Measurements from ENCODE around the gene CD8A. TPM values are rescaled to one million over a fixed set of nuclear protein-coding genes. Genes with fewer than 3 reads are reported as not detected.

CD8A gene
- total RNA-seq, 1 donor from 2014 or later, result 17.7 TPM

- H3K27me3 ChIP-seq, result peaks cover 9% of the 10 kb centered on the region
- no peak for DNase-seq (ENCODE audit: low spot score in 2 of 2)
- H3K4me1 ChIP-seq, result peaks cover 6 to 11% of the 10 kb centered on the region in 2 donors
- no peaks in the 10 kb centered on the region for H3K9me3 ChIP-seq
- H3K27ac ChIP-seq, result no peak overlapping the region
- no peaks in the 10 kb centered on the region for H3K36me3 ChIP-seq
- no peak for TF ChIP-seq CTCF (IDR thresholded peaks at IDR 0.05)
- no peak overlapping the region for H3K4me3 ChIP-seq
- intact Hi-C loops (cut with DNase I), result no loop called here
Measured at GRCh38 chr2:86806059-86806857, 15.5 kb upstream of the CD8A start.

GRCh38 chr2:86800856-86801567 is 10.3 kb upstream of the CD8A start:
- intact Hi-C loops (cut with DNase I), result no loop called here
- no peak for DNase-seq (ENCODE audit: low spot score in 2 of 2)

GRCh38 chr2:86794861-86795260 is 4.1 kb upstream of the CD8A start:
- H3K4me1 ChIP-seq, result peaks cover 5 to 9% of the 10 kb centered on the region in 2 donors
- peaks cover 0 to 13% of the 10 kb centered on the region in 2 donors for H3K9me3 ChIP-seq
- DNase-seq (ENCODE audit: low spot score in 2 of 2), result no peak
- no peak overlapping the region for H3K4me3 ChIP-seq
- no peak overlapping the region for H3K27ac ChIP-seq
- peaks cover 14% of the 10 kb centered on the region for H3K27me3 ChIP-seq
- intact Hi-C loops (cut with DNase I), result no loop called here
- TF ChIP-seq CTCF (IDR thresholded peaks at IDR 0.05), result no peak
- H3K36me3 ChIP-seq, result no peaks in the 10 kb centered on the region

More at GRCh38 chr2:86800856-86801567, 10.3 kb upstream of the CD8A start:
- no peak for TF ChIP-seq CTCF (IDR thresholded peaks at IDR 0.05)
- Histone ChIP-seq H3K27ac (no peak overlapping the region), H3K27me3 (no peaks in the 10 kb centered on the region), H3K9me3 (peaks cover 0 to 9% of the 10 kb centered on the region in 2 donors), H3K4me3 (no peak overlapping the region), H3K36me3 (no peaks in the 10 kb centered on the region), H3K4me1 (no peaks in the 10 kb centered on the region)

- no peak overlapping the region for H3K4me3 ChIP-seq
- H3K27ac ChIP-seq, result no peak overlapping the region
- no peaks in the 10 kb centered on the region for H3K36me3 ChIP-seq
- peaks cover 19% of the 10 kb centered on the region for H3K27me3 ChIP-seq
- intact Hi-C loops (cut with DNase I), result no loop called here
- no peak for DNase-seq (ENCODE audit: low spot score in 2 of 2)
- H3K9me3 ChIP-seq, result peaks cover 0 to 13% of the 10 kb centered on the region in 2 donors
- TF ChIP-seq CTCF (IDR thresholded peaks at IDR 0.05), result no peak
- peaks cover 9 to 20% of the 10 kb centered on the region in 2 donors for H3K4me1 ChIP-seq
Measured at GRCh38 chr2:86793752-86794151, 3.0 kb upstream of the CD8A start.

GRCh38 chr2:86791573-86791972 is 860 bp upstream of the CD8A start:
- peaks cover 9 to 30% of the 10 kb centered on the region in 2 donors for H3K4me1 ChIP-seq
- peak overlapping the region in 1 of 2 donors; percentile 51 for H3K4me3 ChIP-seq
- H3K9me3 ChIP-seq, result peaks cover 0 to 9% of the 10 kb centered on the region in 2 donors
- DNase-seq (ENCODE audit: low spot score in 2 of 2), result no peak
- TF ChIP-seq CTCF (IDR thresholded peaks at IDR 0.05), result no peak
- H3K27me3 ChIP-seq, result peaks cover 19% of the 10 kb centered on the region
- no peaks in the 10 kb centered on the region for H3K36me3 ChIP-seq
- H3K27ac ChIP-seq, result no peak overlapping the region
- intact Hi-C loops (cut with DNase I), result no loop called here

All from ascending aorta (tissue), 2 donors.